NCI-H2081 (cell line): ENCODE results near the gene P2RX6.

ENCODE experiments used
- DNase-seq, 2 experiments: peaks; one replicate each; lab custom pipeline; 2025; lab: John Stamatoyannopoulos, UW

Gene P2RX6

DNA sequence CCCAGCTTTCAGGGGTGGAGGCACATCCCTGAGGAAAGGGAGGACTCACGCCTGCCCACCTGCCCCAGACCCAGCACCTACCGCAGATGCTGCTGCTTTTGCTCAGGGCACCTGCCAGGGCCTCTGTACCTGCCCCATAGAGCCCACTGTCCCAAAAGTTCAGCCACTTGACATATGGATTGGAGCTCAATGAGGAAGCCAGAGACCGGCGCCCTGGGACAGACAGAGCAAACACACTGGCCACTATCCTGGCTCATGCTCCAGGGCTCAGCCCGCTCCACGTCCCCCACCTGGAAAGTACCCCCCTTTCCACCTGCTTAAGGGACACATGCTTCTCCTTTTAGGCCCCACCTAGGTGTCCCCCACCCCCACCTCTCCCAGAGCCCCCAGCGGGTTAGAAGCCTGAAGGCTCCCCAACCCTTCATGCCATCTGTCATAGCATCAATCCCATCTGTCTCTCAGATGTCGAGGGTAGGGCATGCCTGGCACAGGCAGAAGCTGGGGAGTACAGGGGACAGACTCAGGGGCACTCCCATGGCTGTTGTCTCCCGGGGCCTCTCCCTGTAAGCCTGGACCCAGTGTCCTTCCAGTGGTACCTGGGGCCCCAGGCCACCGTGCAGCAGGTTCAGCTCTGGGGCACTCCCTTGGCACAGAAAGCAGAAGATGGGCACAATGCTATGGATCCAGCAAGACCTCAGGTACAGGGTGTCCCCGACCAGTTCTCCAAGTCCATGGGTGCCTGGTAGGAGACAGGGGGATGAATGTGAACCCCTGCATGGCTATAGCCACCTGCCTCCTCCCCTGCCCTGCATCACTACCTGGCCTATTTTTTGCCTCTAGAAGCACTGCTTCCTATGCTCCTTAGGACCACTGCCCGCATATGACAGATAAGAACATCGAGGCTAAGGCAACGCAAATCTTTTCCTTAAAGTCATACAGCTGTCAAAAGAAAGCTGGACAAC, 2.2 kb upstream of the P2RX6 start:
- no peak for DNase-seq

DNA sequence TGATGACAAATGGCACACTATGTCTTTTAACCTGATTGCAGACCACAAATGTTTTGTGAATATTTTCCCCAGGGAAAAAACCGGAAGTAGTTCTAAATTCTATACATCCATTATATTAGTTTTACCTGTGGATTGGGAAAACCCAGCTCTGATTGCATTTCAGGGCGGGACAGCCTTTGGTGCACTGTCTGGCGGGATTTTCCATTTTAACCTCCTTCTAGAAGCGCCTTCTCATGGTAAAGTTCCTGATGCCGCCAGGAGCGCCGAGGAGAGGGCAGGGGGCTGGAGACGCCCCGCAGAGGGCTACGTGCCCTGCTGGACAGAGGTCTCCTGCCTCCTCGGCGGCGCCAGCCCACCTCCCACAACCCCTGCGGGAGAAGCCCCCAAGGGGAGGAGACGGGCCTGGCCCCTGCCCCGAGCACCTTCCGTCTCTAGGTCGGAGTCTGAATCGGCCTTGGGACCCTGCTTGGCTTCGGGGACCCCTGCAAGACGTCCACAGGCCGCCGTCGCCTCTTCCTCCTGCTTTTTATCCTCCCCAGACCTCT, 1.2 kb upstream of the P2RX6 start:
- DNase-seq = peak in 1 of 2 experiments; percentile 3

DNA sequence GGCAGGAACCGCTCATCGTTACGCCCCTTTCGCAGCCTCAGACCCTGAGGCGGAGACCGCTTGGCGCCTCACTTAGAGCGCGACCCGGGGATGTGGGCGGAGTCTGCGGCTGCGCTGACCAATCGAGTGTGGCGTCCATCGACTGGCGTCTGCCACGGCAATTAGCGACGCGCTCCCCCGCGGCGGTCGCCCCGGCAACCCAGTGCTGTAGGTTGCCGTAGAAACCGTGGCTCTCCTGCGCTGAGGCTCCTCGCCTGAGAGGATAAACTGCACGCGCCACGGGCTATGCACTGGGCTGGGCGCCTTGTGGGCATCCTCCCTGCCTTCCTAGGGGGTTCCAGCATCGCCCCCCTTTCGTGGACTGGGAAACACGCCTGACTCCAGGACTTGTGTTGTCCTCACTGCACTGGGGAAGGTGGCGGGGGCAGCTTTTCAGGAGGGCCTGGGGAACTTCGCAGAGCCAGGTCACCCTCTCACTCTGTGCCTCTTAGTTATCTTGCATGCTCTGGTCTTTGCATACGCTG, 701 bp upstream of the P2RX6 start:
- peak; percentile 90 to 96 for DNase-seq

DNA sequence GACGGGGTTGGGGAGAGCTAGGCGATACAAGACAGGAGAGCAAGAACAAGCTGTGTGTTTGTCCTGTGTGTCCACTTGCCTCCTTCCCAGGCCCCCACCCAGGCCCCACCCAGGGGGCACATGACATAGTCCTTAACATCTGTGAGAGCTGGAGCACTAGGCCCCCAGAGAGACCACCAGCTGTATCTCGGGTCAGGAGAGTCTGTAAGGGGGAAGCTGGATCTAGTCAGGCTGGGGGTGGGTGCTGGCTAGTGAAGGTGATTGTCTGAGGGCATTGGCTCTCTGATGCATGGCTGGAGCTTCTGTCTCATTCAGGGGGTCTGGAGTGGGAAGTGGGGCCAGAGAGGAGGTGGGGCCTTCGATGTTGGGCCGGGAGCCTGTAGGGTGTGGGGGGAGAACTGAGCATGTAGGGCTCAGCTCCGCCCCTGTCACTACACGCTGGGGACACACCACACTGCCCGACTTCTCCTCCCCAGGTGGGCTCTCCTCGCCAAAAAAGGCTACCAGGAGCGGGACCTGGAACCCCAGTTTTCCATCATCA, 571 bp downstream of the P2RX6 start:
- no peak for DNase-seq

DNA sequence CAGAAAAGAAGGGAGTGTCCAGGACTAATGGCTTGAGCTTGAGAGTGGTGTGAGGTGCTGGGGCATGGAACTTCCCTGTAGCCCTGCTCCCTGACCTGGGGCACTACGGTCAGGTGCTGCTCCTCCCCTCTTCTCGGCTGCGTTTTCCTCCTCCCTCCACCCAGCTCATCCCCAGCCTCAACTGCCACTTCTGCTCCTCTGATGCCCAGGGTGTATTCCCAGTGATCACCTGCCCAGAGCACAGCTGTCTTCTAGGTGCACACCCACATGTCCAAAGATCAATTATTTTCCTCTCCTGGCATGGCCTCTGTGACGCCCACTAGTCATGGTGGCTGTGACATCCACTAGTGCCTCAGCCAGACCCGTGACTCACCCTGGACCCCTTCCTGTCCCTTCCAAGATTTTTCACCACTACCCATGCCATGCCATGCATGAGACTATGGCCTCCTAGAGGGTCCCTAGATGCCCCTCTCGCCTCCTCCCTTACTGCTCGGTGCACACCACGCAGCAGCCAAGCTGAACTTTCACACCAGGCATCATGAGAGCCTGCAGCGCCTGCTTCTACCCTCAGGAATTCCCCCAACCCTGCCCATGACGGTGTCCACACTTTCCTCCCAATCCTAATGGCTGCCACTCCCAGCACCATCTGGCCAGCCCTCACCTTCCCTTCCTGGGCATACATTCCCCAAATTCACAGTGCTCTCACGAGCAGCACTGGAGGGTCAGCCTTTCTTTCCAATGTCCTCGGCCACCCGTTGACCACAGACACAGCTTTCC, 1.9 kb downstream of the P2RX6 start:
- DNase-seq = no peak

DNA sequence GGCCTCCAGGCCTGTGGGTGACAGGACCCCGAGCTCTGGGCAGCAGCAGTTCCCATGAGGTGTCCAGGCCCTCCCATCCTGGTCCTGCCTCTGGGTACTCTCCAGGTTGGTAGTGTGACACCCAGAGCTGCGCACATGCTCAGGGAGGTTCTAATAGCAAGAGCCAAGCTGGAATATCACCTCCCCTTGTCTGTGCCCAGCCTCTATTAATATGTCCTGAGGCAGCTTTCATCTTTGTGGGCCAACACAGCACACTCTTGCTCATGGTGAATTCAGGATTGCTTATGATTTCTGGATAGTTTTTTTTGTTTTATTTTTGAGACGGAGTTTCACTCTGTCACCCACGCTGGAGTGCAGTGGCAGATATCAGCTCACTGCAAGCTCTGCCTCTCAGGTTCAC, 3.3 kb downstream of the P2RX6 start:
- no peak for DNase-seq

DNA sequence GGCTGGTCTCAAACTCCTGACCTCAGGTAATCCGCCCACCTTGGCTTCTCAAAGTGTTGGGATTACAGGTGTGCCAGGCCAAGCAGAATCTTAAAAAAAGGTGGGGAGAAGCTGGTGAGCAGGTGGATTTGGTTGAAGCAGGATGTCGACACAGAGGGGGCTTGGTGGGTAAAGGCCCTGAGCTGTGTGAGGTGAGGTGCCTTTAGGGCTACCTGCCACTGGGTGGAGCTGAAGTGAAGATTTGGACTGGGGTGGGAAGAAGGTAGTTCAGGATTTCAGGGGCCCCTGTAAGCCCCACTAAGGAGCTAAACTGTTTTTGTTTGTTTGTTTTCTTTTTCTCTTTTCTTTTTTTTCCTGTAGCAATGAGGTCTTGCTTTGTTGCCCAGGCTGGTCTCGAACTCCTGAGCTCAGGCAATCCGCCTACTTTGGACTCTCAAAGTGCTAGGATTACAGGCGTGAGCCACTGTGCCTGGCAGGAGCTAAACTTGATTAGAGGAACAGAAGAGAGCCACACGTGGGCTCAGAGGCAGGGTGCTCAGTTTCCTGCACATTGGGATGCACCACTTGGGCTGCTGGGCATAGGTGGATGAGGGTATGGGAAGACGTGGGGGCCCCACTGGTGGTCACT, 6.0 kb downstream of the P2RX6 start:
- DNase-seq = no peak

DNA sequence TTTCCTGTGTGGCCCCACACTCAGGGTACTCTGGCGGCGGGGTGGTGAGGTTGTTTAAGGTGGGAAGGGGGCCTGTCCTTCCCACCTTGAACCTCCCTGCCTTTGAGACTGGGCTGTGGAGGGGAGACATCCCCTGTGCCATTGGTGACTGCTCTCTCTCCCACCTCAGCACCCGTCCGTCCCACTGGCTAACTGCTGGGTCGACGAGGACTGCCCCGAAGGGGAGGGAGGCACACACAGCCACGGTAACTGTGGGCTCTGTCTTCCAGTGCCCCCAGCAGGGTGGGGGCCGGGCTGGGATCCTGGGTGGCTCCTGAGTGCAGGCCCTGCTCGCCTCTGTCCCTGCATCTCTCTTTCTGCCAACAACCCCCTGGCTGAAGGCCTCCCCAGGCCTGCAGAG, 7.5 kb downstream of the P2RX6 start:
- DNase-seq = no peak

DNA sequence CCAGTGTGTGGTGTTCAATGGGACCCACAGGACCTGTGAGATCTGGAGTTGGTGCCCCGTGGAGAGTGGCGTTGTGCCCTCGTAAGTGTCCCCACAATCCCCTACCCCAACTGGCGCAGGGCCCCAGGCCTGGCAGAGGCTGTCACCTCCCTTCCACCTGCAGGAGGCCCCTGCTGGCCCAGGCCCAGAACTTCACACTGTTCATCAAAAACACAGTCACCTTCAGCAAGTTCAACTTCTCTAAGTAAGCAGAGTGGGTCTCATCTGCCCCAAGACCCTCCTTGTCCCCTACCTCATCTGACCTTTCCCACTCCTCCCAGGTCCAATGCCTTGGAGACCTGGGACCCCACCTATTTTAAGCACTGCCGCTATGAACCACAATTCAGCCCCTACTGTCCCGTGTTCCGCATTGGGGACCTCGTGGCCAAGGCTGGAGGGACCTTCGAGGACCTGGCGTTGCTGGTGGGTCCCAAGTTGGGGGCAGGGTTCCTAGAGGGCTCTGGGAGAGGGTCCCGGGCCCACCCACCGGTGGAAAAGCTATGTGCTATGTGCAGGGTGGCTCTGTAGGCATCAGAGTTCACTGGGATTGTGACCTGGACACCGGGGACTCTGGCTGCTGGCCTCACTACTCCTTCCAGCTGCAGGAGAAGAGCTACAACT, 8.1 kb downstream of the P2RX6 start:
- DNase-seq = no peak

DNA sequence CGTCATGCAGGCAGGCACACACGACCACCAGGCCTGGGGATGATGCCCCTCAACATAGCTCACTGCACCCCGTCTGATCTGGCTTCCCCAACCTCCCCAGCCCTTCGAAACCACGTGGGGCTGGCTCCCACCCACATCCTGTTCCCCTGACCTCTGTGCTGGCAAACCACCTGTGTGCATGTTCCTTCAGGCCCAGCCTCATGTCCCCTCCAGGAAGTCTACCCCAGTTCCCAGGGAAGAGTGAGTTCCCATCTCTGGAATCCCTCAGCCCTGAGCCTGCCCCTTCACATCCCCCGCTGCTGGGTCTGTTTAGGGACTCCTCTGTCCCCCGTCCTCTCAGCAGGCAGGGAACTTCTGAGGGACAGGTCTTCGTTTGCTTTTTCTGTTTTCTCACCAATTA, 10.3 kb downstream of the P2RX6 start:
- no peak for DNase-seq

DNA sequence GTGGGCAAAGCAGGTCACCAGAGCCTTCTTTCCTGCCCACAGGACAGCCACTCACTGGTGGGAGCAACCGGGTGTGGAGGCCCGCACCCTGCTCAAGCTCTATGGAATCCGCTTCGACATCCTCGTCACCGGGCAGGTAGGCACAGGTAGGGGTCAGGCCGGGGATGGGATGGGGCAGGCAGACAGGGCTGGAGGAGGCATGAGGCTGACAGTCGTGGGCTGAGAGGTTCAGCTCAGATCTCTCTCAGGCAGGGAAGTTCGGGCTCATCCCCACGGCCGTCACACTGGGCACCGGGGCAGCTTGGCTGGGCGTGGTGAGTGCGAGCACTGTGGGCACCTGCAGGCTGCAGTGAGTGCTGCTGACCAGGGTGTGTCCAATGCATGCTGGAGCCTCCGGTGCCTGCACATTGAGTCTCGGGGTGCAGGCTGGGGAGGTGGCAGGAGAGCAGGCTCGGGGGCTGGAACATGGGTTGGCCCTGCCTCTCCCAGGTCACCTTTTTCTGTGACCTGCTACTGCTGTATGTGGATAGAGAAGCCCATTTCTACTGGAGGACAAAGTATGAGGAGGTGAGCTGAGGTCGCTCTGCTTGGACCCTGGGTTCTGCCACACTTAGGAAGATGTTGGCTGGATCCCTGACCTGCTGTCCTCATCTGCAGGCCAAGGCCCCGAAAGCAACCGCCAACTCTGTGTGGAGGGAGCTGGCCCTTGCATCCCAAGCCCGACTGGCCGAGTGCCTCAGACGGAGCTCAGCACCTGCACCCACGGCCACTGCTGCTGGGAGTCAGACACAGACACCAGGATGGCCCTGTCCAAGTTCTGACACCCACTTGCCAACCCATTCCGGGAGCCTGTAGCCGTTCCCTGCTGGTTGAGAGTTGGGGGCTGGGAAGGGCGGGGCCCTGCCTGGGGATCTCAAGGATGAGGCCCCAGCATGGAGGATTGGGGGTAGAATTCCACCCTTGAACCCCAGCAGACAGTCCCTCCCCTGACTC, 11.1 kb downstream of the P2RX6 start:
- DNase-seq = no peak

DNA sequence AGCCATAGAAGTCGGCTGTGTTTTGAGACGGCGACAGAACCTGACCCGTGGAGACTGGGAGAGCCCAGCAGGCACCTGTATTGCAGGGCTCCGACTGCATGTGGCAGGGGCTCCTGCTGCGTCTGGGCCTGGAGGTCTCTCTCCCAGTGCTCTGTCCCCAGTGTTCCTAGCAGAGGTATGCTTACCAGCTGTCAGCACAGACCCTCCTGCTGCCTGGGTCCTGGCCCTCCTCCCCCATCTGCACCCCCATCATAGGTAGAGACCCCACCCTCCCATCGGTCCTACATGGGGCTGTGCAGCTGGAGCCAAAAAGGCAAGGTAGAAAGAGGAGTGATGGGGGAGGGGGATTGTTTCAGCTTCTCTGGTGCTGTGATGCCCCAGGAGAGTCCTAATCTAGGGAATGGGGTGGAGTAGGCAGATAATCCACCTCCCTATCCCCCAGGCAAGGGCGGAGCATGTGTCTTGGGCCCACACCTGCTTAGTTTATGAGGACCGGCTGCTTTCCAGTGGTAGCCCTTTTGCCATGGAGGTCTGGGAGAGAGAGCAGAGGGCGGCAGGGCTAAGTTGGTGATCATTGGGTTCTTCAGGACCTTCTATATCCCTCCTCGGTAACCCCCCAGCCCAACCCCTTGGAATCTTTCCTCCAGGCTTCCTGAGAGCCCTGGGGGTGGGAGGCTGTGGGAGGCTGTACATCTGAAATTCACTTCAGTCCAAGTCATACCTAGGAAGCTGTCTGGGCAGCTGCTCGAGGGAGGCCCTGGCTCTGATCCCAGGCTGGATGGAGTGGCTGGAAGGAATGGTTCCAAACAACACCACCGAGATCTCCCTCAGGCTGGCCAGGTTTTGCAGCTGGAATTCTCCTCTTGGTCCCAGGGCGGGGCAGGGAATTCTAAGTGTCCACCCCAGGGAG, 12.1 kb downstream of the P2RX6 start:
- DNase-seq = no peak

DNA sequence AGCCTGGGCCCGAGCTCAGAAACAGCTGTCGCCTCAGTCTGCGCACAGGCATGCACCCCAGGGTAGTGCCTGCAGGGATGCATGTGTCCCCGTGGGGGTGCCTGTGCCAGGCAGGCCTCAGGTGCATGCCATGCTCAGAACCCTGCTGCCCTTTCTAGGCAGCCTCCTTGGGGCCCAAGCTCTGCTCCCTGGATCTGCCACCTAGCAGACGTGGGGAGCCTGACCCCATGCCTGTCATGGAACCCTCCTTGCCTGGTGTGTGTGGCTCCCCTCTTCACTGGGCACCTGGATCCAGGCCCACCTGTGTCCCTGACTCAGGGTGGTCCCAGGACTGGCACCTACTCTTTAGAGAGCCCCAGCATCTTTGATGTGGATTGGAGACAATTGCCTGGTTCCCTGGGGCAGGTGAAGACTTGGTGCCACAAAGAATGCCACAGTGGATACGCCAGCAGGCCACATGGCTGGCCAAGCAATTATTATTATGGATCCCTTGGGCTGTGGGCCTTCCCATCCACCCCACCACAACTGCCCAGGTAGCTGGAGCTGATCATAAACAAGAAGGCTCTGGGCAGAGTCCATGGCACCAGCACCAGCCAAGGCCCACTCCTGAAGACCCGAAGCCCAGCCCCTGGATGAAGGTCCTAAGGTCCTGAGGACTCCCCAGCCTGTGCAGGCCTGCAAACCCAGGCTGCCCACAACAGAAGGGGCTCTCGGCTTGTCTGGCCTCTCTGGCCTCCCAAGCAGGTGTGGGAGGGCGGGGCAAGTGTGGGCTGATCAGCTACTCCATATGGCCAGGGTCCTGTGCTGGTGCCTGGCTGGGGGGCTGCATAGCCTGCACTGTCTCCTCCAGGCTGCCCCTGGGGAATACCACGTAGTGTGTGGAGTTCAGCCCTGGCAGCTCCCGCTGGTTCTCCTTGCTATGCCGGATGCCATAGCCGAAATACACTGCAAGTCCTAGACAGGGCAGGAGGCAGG, 13.6 kb downstream of the P2RX6 start:
- DNase-seq = no peak

DNA sequence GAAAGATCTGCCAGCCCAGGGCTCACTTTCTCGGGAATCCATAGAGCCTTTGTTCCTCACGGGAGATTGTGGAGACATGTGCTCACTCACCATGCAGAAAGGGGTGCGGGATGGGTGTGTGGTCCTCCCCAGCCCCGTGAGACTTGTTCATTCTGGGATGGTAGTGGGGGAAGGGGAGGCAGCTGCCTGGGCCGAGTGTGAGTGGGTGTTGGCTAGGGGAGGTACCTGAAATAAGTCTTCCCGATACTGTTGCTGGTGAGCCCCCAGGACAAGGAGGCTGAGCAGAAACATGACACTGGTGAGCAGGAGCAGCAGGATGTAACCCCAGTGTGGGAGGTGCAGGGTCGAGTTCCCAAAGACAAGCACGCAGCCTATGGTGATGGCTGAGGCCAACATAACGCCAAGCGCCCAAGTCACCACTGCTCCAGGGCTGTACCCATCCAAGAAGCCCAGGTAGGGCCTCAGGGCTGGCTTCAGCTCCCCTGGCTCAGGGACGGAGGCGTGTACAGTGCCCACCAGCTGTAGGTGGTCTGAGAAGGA, 14.6 kb downstream of the P2RX6 start:
- DNase-seq = no peak

DNA sequence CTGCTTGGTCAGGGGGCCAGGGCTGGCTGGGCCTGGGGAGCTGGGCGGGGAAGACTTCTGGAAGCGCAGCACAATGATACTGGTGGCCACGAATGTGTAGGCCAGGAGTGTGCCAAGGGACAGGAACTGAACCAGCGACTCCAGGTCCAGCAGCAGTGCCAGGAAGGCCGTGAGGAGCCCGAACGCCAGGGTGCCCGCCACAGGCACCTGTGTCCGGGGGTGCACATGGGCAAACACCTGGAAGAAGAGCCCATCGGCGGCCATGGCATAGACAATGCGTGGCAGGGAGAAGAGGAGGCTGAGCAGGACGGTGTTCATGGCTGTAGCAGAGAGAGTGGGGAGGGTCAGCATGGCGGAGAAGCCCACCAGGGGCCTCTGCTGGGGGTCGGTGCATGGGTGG, 15.1 kb downstream of the P2RX6 start:
- no peak for DNase-seq

DNA sequence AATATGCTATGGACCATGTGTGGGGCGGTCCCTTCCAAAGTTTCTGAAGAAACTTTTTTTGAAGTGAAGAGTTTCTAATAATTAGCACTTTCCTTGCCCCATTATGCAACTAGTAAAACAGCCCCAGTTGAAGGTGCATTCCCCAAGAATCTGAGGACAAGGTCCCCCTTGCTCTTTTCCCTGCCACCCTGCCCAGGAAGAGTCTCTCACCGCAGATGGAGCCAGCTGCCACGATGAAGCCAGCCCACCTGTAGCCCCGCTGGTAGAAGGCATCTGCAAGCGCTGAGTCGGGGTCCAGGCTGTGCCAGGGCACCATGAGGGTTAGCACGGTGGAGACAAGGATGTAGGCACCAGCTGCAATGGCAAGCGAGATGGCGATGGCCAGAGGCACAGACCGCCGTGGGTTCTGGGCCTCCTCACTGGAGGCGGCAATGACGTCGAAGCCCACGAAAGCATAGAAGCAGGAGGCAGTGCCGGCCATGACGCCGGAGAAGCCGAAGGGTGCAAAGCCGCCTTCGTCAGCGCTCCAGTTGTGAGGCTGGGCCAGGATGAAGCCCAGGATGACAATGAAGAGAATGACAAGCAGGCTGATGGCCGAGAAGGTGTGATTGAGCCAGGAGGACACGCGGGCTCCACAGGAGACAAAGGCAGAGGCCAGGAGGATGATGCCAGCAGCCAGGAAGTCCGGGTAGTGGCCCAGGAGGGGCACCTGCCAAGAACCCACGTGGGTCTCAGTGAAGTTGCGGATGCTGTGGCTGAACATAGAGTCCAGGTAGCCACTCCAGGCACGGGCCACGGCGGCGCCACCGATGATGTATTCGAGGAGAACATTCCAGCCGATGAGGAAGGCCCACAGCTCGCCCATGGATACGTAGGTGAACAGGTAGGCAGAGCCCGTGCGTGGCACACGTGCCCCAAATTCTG, 15.9 kb downstream of the P2RX6 start:
- no peak for DNase-seq
